H1 (cell line): ENCODE data around the gene LHCGR. TPM values are rescaled to one million over a fixed set of nuclear protein-coding genes. Genes with fewer than 3 reads are reported as not detected.

Experiments
- CTCF ChIA-PET: fragments of 300-600 bp; sonication (Branson Sonifier 250); formaldehyde crosslinking; loops from one replicate; lab custom pipeline; 2021; ENCODE audit not compliant: partially characterized antibody; lab: Charles Lee
- POLR2A ChIA-PET: fragments of 300-600 bp; sonication (Branson Sonifier 250); formaldehyde crosslinking; loops from one replicate; lab custom pipeline; 2021; ENCODE audit warnings: inconsistent platforms; ENCODE audit not compliant: partially characterized antibody; lab: Charles Lee
- DNase-seq, 2 experiments: peaks; one replicate each; pipeline versions ENCODE4 v3.0.0 to v3.0.0-alpha.2; 2010 to 2022; ENCODE audit warnings: low spot score in 2 of 2, low read depth in 1 of 2, mixed read lengths in 1 of 2
- FAIRE-seq: peaks from 2 replicates; lab custom pipeline; 2011; peaks lifted over from hg19 to GRCh38; lab: Jason Lieb, UNC
- H2AFZ ChIP-seq: 2 replicates; pipeline ENCODE4 v1.8.1; 2012; ENCODE audit warnings: low read length, inconsistent platforms
- H2AK5ac ChIP-seq: 2 replicates; pipeline ENCODE4 v1.6.1; 2013; ENCODE audit warnings: low read depth, low read length
- H2BK120ac ChIP-seq: replicated peaks from 2 replicates; pipeline ENCODE3; 2013; ENCODE audit warnings: low read depth, low read length, inconsistent platforms
- H2BK12ac ChIP-seq: 2 replicates; pipeline ENCODE4 v1.6.1; 2013; ENCODE audit warnings: low read depth, low read length
- H2BK15ac ChIP-seq: 2 replicates; pipeline ENCODE4 v1.6.1; 2013; ENCODE audit warnings: low read length
- H2BK20ac ChIP-seq: 2 replicates; pipeline ENCODE4 v1.6.1; 2013; ENCODE audit warnings: low read length
- H2BK5ac ChIP-seq: 2 replicates; pipeline ENCODE4 v1.6.1; 2013; ENCODE audit warnings: low read depth, low read length
- H3K14ac ChIP-seq: 2 replicates; pipeline ENCODE4 v1.6.1; 2013; ENCODE audit warnings: inconsistent platforms; ENCODE audit not compliant: insufficient read length
- H3K18ac ChIP-seq: 2 replicates; pipeline ENCODE4 v1.6.1; 2013; ENCODE audit warnings: low read length; ENCODE audit errors: extremely low read depth
- H3K23ac ChIP-seq: 2 replicates; pipeline ENCODE4 v1.6.1; 2013; ENCODE audit warnings: inconsistent platforms; ENCODE audit not compliant: insufficient read length
- H3K23me2 ChIP-seq: 2 replicates; pipeline ENCODE4 v1.6.1; 2013; ENCODE audit warnings: low read depth, low read length
- H3K27ac ChIP-seq: 2 replicates; pipeline ENCODE4 v1.6.1; 2011; ENCODE audit warnings: low read depth, low read length, inconsistent platforms
- H3K27me3 ChIP-seq, 4 experiments: replicated peaks in 1 of 4; 1 replicate in 1 of 4; 2 replicates in 3 of 4; pipeline versions ENCODE4 v1.6.1 to v1.8.1; 2011 to 2013; ENCODE audit warnings: low read length in 3 of 4, mild to moderate bottlenecking in 3 of 4, inconsistent platforms in 2 of 4, mixed read lengths in 2 of 4, moderate library complexity in 1 of 4; ENCODE audit not compliant: control insufficient read depth in 3 of 4, insufficient read depth in 3 of 4; ENCODE audit errors: extremely low read depth in 1 of 4
- H3K36me3 ChIP-seq, 4 experiments: 2 replicates each; pipeline versions ENCODE4 v1.6.1 to v1.8.1; 2011 to 2013; ENCODE audit warnings: mild to moderate bottlenecking in 4 of 4, low read length in 3 of 4, moderate library complexity in 2 of 4, control low read depth in 1 of 4, inconsistent platforms in 1 of 4; ENCODE audit not compliant: insufficient read depth in 4 of 4, control insufficient read depth in 2 of 4
- H3K4ac ChIP-seq: replicated peaks from 2 replicates; pipeline ENCODE3; 2013; ENCODE audit warnings: low read length, low read depth, mixed read lengths, inconsistent platforms; ENCODE audit not compliant: insufficient read length
- H3K4me1 ChIP-seq, 4 experiments: replicated peaks in 1 of 4; 1 replicate in 1 of 4; 2 replicates in 3 of 4; pipeline versions ENCODE4 v1.6.1 to v1.8.1; 2011 to 2013; ENCODE audit warnings: low read length in 3 of 4, inconsistent platforms in 2 of 4, mixed read lengths in 1 of 4; ENCODE audit not compliant: insufficient read depth in 4 of 4, control insufficient read depth in 3 of 4
- H3K4me2 ChIP-seq, 2 experiments: 2 replicates each; pipeline versions ENCODE4 v1.6.1 to v1.8.1; 2011 to 2013; ENCODE audit warnings: low read depth in 2 of 2, low read length in 2 of 2, control low read depth in 1 of 2, inconsistent platforms in 1 of 2, mild to moderate bottlenecking in 1 of 2; ENCODE audit not compliant: insufficient read depth in 1 of 2
- H3K4me3 ChIP-seq, 4 experiments: fragments of 200-600, 300-600 bp in 1 of 4; sonication (generic), shearing (Covaris generic), sonication (Bioruptor Twin) in 1 of 4; 2 replicates each; pipeline versions ENCODE4 v1.5.1 to v1.8.1; 2011 to 2016; ENCODE audit warnings: low read length in 4 of 4, low read depth in 3 of 4, control low read depth in 2 of 4, inconsistent platforms in 2 of 4, mild to moderate bottlenecking in 2 of 4, mixed read lengths in 1 of 4, moderate library complexity in 1 of 4; ENCODE audit not compliant: insufficient read depth in 2 of 4; ENCODE audit errors: extremely low read depth in 1 of 4
- H3K56ac ChIP-seq: replicated peaks from 2 replicates; pipeline ENCODE3; 2013; ENCODE audit warnings: low read depth, mild to moderate bottlenecking, mixed read lengths, low read length, inconsistent platforms; ENCODE audit not compliant: insufficient read length
- H3K79me1 ChIP-seq: 2 replicates; pipeline ENCODE4 v1.6.1; 2013; ENCODE audit warnings: low read depth, low read length, control low read depth
- H3K79me2 ChIP-seq, 2 experiments: 2 replicates each; pipeline versions ENCODE4 v1.6.1 to v1.8.1; 2012 to 2013; ENCODE audit warnings: low read length in 2 of 2, mild to moderate bottlenecking in 2 of 2, inconsistent platforms in 1 of 2; ENCODE audit not compliant: insufficient read depth in 2 of 2, control insufficient read depth in 1 of 2
- H3K9ac ChIP-seq, 4 experiments: replicated peaks in 1 of 4; 1 replicate in 1 of 4; 2 replicates in 3 of 4; pipeline versions ENCODE4 v1.6.1 to v1.8.1; 2011 to 2013; ENCODE audit warnings: low read depth in 3 of 4, low read length in 3 of 4, control low read depth in 2 of 4, mild to moderate bottlenecking in 2 of 4, moderate library complexity in 2 of 4, inconsistent platforms in 1 of 4; ENCODE audit errors: extremely low read depth in 1 of 4
- H3K9me3 ChIP-seq, 2 experiments: 2 replicates each; pipeline versions ENCODE4 v1.6.1 to v1.8.1; 2012 to 2013; ENCODE audit warnings: mild to moderate bottlenecking in 2 of 2, moderate library complexity in 2 of 2, control low read depth in 1 of 2, inconsistent platforms in 1 of 2, low read depth in 1 of 2, low read length in 1 of 2, mixed read lengths in 1 of 2; ENCODE audit not compliant: insufficient read depth in 2 of 2
- H4K20me1 ChIP-seq, 2 experiments: replicated peaks in 1 of 2; 2 replicates each; pipeline versions ENCODE3 to v1.8.1; 2011 to 2013; ENCODE audit warnings: inconsistent platforms in 2 of 2, low read length in 2 of 2, mild to moderate bottlenecking in 1 of 2; ENCODE audit not compliant: insufficient read depth in 2 of 2, control insufficient read depth in 1 of 2
- H4K5ac ChIP-seq: 2 replicates; pipeline ENCODE4 v1.6.1; 2013; ENCODE audit warnings: low read length, low read depth, mixed read lengths, inconsistent platforms; ENCODE audit not compliant: insufficient read length
- H4K8ac ChIP-seq: 2 replicates; pipeline ENCODE4 v1.8.0; 2013; ENCODE audit warnings: mild to moderate bottlenecking, moderate library complexity, low read length, inconsistent platforms; ENCODE audit not compliant: insufficient read depth; ENCODE audit errors: extremely low read depth
- H4K91ac ChIP-seq: replicated peaks from 2 replicates; pipeline ENCODE3; 2013; ENCODE audit warnings: low read length, mixed read lengths, inconsistent platforms; ENCODE audit not compliant: insufficient read length
- EZH2 ChIP-seq: fragments of 200-600 bp; sonication (generic); IDR thresholded peaks from 2 replicates; pipeline ENCODE4 v1.7.1; 2012; ENCODE audit warnings: low read depth, mild to moderate bottlenecking, moderate library complexity, low read length, inconsistent platforms; ENCODE audit not compliant: severe bottlenecking
- KDM1A ChIP-seq: fragments of 200-600, 300-600 bp; sonication (generic); IDR thresholded peaks from 2 replicates; pipeline ENCODE4 v1.7.1; 2016; ENCODE audit warnings: mild to moderate bottlenecking, low read length, borderline replicate concordance
- SAP30 ChIP-seq: fragments of 300-600 bp; sonication (generic); IDR thresholded peaks from 2 replicates; pipeline ENCODE4 v1.7.1; 2012; ENCODE audit warnings: low read length, moderate library complexity, mild to moderate bottlenecking, inconsistent platforms; ENCODE audit not compliant: insufficient read depth, insufficient replicate concordance
- SUZ12 ChIP-seq: fragments of 200-600 bp; sonication (generic); IDR thresholded peaks from 2 replicates; pipeline ENCODE4 v1.6.1; 2012; ENCODE audit warnings: mild to moderate bottlenecking, inconsistent platforms, low read length, moderate library complexity, mixed read lengths
- WGBS, 2 experiments: shearing (Covaris generic) in 1 of 2; methylation state at CpG; one replicate each; pipeline versions ENCODE4 v1.1.6 to v1.1.7; 2013 to 2015; ENCODE audit warnings: low lambda C conversion rate in 2 of 2, mixed read lengths in 2 of 2, inconsistent platforms in 1 of 2, low coverage in 1 of 2, missing lambda C conversion rate in 1 of 2; ENCODE audit not compliant: insufficient replicate concordance in 2 of 2, insufficient coverage in 1 of 2, insufficient read length in 1 of 2; ENCODE audit errors: extremely low coverage in 1 of 2, missing lambda C conversion rate in 1 of 2; 5-methylcytosine and 5-hydroxymethylcytosine counted together
- polyA plus RNA-seq, 7 experiments: library from polyadenylated mRNA; depleted of rRNA in 3 of 7; stranded (reverse) in 5 of 7; unstranded in 2 of 7; fragments of >200 nt in 5 of 7; fragments of 200-250 nt in 2 of 7; gene quantifications; 1 replicate in 5 of 7; 2 replicates in 1 of 7; 4 replicates in 1 of 7; pipeline versions ENCODE4 v1.2.1 to v1.2.3, GENCODE V29; 2011 to 2013; ENCODE audit warnings: missing spikeins in 2 of 7, mixed read lengths in 2 of 7
- total RNA-seq: library from RNA; stranded (reverse); fragmentation: NEBNext Ultra II Directional; extraction: Animal tissue kit (Norgen Biotek cat#: 25700); gene quantifications from 2 replicates; pipeline ENCODE4 v1.2.1, GENCODE V29; 2021

The LHCGR gene
- total and polyA plus RNA-seq, 2 of the 8 experiments (the other 6 are each of a cell fraction or from before 2014, with no cell fraction given) = 0.30 to 0.73 TPM

GRCh38 chr2:48673581-48673980 is 81.9 kb downstream of the LHCGR start:
- ChIA-PET POLR2A (no interaction called here), CTCF (no interaction called here)
- 93% methylated on average over 4 of the region's 4 CpGs; no CpG with 5 or more reads in 1 of the 2 experiments for WGBS, 2 experiments
- Histone ChIP-seq H4K20me1 (no peaks in the 10 kb centered on the region), H2BK12ac (no peak overlapping the region), H3K23ac (no peak overlapping the region), H2BK15ac (no peak overlapping the region), H3K36me3 (no peaks in the 10 kb centered on the region), H2AFZ (no peak overlapping the region), H3K79me2 (no peaks in the 10 kb centered on the region), H3K27ac (no peak overlapping the region), H3K4me2 (no peak overlapping the region), H2AK5ac (no peak overlapping the region), H3K4me3 (no peak overlapping the region), H4K5ac (no peak overlapping the region), H3K9ac (no peak overlapping the region), H3K56ac (no peak overlapping the region), H3K23me2 (no peaks in the 10 kb centered on the region; the same call in 1 of the 2 replicates), H3K27me3 (no peaks in the 10 kb centered on the region), H3K79me1 (no peaks in the 10 kb centered on the region), H3K18ac (no peak overlapping the region), H3K4me1 (no peaks in the 10 kb centered on the region), H4K8ac (no peak overlapping the region), H2BK20ac (no peak overlapping the region), H3K14ac (no peak overlapping the region), H4K91ac (no peak overlapping the region), H3K9me3 (no peaks in the 10 kb centered on the region; a peak in 1 of 4 replicates), H3K4ac (no peak overlapping the region), H2BK5ac (no peak overlapping the region), H2BK120ac (no peak overlapping the region)
- TF ChIP-seq KDM1A = no peak
- TF ChIP-seq EZH2 = no peak
- TF ChIP-seq SAP30 = no peak
- no peak for TF ChIP-seq SUZ12
- DNase-seq = no peak
- no peak for FAIRE-seq
